Kidney epithelial cell (primary cell): Measurements from ENCODE around the gene ZC3H12A. TPM values are rescaled to one million over a fixed set of nuclear protein-coding genes. Genes with fewer than 3 reads are reported as not detected.

Experiments
- DNase-seq: peaks from one replicate; pipeline ENCODE4 v3.0.0-alpha.2; 2010; ENCODE audit warnings: low read depth
- H3K27me3 ChIP-seq: 2 replicates; pipeline ENCODE4 v1.6.0; 2011; ENCODE audit warnings: low read length; ENCODE audit not compliant: control insufficient read depth, insufficient read depth
- H3K36me3 ChIP-seq: 2 replicates; pipeline ENCODE4 v1.5.1; 2011; ENCODE audit warnings: low read length; ENCODE audit not compliant: control insufficient read depth, insufficient read depth
- H3K4me3 ChIP-seq: 2 replicates; pipeline ENCODE4 v1.5.1; 2011; ENCODE audit warnings: low read depth, mild to moderate bottlenecking, control low read depth, low read length
- total RNA-seq: library from RNA; depleted of rRNA; stranded (reverse); fragments of >200 nt; gene quantifications from 2 replicates; pipeline ENCODE4 v1.2.3, GENCODE V29; 2015
- TF ChIP-seq, protein P1 (sequence below): IDR thresholded peaks from 2 replicates; pipeline ENCODE4 v1.5.1; 2011; ENCODE audit warnings: mild to moderate bottlenecking, moderate library complexity, low read length, control low read depth, inconsistent platforms; ENCODE audit not compliant: insufficient read depth, poor library complexity, severe bottlenecking

ZC3H12A gene
- total RNA-seq, 1 donor from 2014 or later: 34.2 TPM

DNA sequence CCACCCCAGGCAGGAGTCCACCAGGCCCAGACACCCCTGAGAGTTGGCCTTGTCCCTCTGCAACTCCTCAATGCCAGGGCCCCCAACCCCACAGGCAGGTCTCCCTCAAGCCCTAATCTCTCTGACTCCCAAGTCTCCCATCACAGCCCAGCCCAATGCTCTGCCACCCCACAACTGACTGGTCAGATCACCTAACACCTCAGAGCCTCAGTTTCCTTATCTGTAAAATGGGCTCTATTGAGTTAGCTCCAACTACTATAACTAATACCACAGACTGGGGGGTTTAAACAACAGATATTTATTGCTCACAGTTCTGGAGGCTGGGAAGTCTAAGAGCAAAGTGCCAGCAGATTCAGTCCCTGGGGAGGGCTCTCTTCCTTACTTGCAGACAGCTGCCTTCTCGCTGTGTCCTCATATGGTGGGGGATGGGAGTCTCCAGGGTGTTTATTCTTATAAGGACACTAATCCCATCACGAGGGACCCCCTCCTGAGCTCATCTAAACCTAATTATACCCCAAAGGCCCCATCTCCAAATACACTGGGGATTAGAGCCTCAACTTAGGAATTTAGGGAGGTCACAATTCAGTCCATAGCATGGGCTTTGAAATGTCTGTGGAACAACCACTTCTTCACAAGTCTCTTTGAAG is 34.9 kb upstream of the ZC3H12A start:
- no peak for DNase-seq
- Histone ChIP-seq H3K4me3 (no peak overlapping the region), H3K36me3 (no peaks in the 10 kb centered on the region), H3K27me3 (peaks cover 20% of the 10 kb centered on the region)
- TF ChIP-seq, protein P1, sequence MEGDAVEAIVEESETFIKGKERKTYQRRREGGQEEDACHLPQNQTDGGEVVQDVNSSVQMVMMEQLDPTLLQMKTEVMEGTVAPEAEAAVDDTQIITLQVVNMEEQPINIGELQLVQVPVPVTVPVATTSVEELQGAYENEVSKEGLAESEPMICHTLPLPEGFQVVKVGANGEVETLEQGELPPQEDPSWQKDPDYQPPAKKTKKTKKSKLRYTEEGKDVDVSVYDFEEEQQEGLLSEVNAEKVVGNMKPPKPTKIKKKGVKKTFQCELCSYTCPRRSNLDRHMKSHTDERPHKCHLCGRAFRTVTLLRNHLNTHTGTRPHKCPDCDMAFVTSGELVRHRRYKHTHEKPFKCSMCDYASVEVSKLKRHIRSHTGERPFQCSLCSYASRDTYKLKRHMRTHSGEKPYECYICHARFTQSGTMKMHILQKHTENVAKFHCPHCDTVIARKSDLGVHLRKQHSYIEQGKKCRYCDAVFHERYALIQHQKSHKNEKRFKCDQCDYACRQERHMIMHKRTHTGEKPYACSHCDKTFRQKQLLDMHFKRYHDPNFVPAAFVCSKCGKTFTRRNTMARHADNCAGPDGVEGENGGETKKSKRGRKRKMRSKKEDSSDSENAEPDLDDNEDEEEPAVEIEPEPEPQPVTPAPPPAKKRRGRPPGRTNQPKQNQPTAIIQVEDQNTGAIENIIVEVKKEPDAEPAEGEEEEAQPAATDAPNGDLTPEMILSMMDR: no peak

DNA sequence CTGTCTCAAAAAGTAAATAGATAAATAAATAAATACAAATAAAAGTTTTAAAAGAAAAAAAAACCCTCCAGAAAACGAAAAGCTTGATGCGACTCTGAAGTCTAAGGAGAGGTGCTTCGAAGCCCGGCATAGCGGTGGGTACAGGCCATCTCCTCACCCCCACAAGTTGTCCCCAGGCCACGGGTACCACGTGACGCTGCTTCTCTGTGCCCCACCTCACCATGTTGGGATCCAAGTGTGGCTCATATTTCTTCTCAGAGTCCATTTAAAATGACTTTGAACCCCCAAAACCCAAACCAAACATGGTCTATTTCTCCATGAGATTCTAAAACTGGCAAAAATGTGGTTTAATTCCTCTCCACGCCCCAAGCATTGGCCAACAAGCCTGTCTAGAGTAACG is 32.9 kb upstream of the ZC3H12A start:
- H3K36me3 ChIP-seq: no peaks in the 10 kb centered on the region
- H3K4me3 ChIP-seq: no peak overlapping the region
- TF ChIP-seq, protein P1: no peak
- peaks cover 17% of the 10 kb centered on the region for H3K27me3 ChIP-seq
- DNase-seq: no peak

DNA sequence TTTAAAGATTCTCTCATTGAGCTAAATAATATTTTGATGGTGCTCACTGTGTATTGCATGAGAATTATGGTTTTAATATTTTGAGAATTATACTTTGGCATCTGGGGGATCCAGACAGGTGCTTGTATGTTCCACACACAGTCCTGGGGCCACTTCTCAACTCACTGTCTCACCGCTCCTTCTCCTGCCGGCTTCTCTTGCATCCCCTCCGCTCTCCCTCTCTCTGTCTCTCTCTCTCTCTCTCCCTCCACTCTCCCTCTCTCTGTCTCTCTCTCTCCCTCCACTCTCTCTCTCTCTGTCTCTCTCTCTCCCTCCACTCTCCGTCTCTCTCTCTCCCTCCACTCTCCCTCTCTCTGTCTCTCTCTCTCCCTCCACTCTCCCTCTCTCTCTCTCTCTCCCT is 32.2 kb upstream of the ZC3H12A start:
- TF ChIP-seq, protein P1: no peak

DNA sequence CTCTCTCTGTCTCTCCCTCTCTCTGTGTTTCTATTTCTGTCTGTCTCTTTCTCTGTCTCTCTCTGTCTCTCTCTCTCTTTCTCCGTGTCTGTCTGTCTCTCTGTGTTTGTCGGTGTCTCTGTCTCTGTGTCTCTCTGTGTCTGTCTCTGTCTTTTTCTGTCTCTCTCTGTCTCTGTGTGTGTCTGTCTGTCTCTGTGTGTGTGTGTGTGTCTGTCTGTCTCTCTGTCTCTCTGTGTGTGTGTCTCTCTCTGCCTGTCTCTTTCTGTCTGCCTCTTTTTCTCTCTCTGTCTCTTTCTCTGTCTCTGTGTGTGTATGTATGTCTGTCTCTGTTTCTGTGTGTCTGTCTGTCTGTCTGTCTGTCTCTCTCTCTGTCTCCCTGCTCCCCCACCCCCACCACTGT is 31.7 kb upstream of the ZC3H12A start:
- no peaks in the 10 kb centered on the region for H3K36me3 ChIP-seq
- no peak overlapping the region for H3K4me3 ChIP-seq
- TF ChIP-seq, protein P1: no peak
- H3K27me3 ChIP-seq: peaks cover 18% of the 10 kb centered on the region
- no peak for DNase-seq

More for the DNA sequence above, 32.2 kb upstream of the ZC3H12A start:
- DNase-seq: no peak
- Histone ChIP-seq H3K36me3 (no peaks in the 10 kb centered on the region), H3K27me3 (peaks cover 20% of the 10 kb centered on the region), H3K4me3 (no peak overlapping the region)

DNA sequence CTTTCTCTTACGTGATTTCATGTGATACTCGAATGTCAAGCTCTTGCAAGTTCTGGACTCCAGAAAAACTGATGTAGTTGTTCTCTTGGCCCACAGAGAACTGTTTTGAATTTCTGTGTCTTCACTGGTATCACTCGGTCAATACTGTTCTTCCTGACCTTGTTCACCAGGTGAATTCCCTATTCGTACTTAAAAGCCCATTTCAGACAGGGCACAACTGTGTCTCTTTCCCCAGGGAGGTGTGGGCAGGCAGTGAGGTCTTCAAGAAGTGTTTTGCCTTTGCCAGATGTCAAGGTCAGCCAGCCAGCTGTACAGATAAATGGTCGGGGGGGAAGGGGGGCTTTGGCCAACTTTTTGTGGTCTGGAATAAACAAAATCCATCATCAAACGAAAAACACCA is 27.5 kb upstream of the ZC3H12A start:
- no peak for DNase-seq
- Histone ChIP-seq H3K27me3 (peaks cover 11% of the 10 kb centered on the region), H3K4me3 (no peak overlapping the region), H3K36me3 (no peaks in the 10 kb centered on the region)
- TF ChIP-seq, protein P1: no peak

DNA sequence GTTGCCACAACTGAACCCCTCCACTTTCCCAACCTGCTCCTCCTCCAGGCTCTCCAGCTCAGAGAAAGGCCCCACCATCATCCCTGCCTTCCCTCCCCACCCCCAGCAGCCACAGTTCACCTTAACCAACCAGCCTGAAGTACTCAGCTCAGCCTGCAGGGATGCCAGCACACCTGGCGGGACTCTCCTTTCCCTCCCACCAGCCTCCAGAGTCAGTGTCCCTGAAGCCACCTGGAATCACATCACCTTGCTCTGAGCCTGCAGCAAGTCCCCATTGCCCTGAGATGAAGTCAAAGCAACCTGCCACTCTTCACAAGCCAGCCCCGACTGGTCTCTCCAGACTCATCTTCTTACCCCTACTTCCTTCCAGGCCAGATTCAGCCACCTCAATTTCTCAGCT is 26.2 kb upstream of the ZC3H12A start:
- Histone ChIP-seq H3K4me3 (no peak overlapping the region), H3K27me3 (peaks cover 5% of the 10 kb centered on the region), H3K36me3 (no peaks in the 10 kb centered on the region)
- DNase-seq: no peak
- TF ChIP-seq, protein P1: no peak
